Measurements from ENCODE around the gene B4GALT5.

- TF ChIP-seq CTCF (optimal IDR thresholded peaks at IDR 0.05 in 1 of 3, IDR thresholded peaks at IDR 0.05 in 1 of 3, conservative IDR thresholded peaks at IDR 0.05 in 1 of 3; ENCODE audit: extremely low read depth in 1 of 3, insufficient read depth in 2 of 3, low read length in 3 of 3) (no peak), EZH2 (IDR thresholded peaks at IDR 0.05; ENCODE audit: low read length) (no peak)
Observed at GRCh38 chr20:49727894-49728885, 14.5 kb upstream of the B4GALT5 start.
